HL-60 (cell line): ENCODE data around the gene BIK.

Experiments used
- POLR2AphosphoS5 ChIP-seq: IDR thresholded peaks from 2 replicates; pipeline ENCODE4 v1.6.1; 2012; ENCODE audit warnings: low read depth
- SPI1 ChIP-seq: IDR thresholded peaks from 2 replicates; pipeline ENCODE4 v1.6.1; 2012; ENCODE audit warnings: low read depth, mild to moderate bottlenecking, borderline replicate concordance
- TF ChIP-seq, protein P1 (sequence below): IDR thresholded peaks from one replicate; pipeline ENCODE4 v1.5.1; 2011; ENCODE audit warnings: low read length, control low read depth, inconsistent platforms; ENCODE audit not compliant: insufficient read depth
- TF ChIP-seq, protein P2 (sequence below): IDR thresholded peaks from 2 replicates; pipeline ENCODE4 v1.6.1; 2012; ENCODE audit warnings: low read depth; ENCODE audit not compliant: insufficient replicate concordance

DNA sequence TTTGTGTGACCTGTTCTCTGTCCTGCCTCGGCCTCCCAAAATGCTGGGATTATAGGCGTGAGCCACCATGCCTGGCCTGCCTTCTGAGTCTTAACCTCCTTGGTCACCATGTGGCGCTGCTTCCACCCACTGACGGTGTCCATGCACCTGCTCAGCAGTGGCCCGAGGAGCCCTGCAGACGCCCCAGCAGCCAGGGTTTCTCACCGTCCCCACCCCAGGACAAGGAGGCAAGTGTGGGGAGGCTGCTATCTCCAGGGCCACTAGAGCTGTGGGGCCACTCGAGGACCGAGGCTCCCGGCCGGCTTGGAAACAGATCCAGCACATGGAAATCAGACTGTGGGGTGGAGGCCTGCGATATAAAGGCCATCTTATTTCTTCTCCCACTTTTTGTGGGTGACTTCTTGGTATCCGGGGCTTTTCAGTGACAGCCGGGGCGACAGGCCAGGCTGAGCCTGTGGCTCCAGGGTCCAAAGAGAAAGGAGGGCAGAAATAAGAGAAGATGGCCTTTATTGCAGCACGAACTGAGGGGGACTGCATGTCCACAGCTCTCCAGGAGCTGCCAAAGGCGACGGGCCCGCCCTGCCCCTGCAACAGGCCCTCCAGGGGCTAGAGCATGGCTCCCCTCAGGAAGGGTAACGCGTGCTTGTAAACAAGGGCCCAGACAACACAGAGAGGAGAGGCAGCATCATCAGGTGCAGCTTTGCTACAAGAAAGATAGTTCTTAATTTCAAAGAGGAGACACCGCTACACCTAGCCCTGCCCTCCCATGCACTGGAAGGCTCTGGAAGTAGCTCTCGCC, 55.8 kb downstream of the BIK start:
- TF ChIP-seq, protein P1, sequence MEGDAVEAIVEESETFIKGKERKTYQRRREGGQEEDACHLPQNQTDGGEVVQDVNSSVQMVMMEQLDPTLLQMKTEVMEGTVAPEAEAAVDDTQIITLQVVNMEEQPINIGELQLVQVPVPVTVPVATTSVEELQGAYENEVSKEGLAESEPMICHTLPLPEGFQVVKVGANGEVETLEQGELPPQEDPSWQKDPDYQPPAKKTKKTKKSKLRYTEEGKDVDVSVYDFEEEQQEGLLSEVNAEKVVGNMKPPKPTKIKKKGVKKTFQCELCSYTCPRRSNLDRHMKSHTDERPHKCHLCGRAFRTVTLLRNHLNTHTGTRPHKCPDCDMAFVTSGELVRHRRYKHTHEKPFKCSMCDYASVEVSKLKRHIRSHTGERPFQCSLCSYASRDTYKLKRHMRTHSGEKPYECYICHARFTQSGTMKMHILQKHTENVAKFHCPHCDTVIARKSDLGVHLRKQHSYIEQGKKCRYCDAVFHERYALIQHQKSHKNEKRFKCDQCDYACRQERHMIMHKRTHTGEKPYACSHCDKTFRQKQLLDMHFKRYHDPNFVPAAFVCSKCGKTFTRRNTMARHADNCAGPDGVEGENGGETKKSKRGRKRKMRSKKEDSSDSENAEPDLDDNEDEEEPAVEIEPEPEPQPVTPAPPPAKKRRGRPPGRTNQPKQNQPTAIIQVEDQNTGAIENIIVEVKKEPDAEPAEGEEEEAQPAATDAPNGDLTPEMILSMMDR, result no peak
- TF ChIP-seq, protein P2, sequence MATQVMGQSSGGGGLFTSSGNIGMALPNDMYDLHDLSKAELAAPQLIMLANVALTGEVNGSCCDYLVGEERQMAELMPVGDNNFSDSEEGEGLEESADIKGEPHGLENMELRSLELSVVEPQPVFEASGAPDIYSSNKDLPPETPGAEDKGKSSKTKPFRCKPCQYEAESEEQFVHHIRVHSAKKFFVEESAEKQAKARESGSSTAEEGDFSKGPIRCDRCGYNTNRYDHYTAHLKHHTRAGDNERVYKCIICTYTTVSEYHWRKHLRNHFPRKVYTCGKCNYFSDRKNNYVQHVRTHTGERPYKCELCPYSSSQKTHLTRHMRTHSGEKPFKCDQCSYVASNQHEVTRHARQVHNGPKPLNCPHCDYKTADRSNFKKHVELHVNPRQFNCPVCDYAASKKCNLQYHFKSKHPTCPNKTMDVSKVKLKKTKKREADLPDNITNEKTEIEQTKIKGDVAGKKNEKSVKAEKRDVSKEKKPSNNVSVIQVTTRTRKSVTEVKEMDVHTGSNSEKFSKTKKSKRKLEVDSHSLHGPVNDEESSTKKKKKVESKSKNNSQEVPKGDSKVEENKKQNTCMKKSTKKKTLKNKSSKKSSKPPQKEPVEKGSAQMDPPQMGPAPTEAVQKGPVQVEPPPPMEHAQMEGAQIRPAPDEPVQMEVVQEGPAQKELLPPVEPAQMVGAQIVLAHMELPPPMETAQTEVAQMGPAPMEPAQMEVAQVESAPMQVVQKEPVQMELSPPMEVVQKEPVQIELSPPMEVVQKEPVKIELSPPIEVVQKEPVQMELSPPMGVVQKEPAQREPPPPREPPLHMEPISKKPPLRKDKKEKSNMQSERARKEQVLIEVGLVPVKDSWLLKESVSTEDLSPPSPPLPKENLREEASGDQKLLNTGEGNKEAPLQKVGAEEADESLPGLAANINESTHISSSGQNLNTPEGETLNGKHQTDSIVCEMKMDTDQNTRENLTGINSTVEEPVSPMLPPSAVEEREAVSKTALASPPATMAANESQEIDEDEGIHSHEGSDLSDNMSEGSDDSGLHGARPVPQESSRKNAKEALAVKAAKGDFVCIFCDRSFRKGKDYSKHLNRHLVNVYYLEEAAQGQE, result no peak
- no peak for TF ChIP-seq POLR2AphosphoS5
- TF ChIP-seq SPI1, result no peak
